Endodermal cell (in vitro differentiated cells): ENCODE results near the gene DBP. TPM values are rescaled to one million over a fixed set of nuclear protein-coding genes. Genes with fewer than 3 reads are reported as not detected.
A peak's percentile ranks its signal among the peaks of the same experiment; 100 is the strongest.

Experiments
- DNase-seq: peaks from one replicate; pipeline ENCODE4 v3.0.0-alpha.2; 2017
- H3K27ac ChIP-seq: 2 replicates; pipeline ENCODE4 v1.5.1; 2013; ENCODE audit warnings: mild to moderate bottlenecking, low read depth, low read length, moderate library complexity
- H3K27me3 ChIP-seq: 2 replicates; pipeline ENCODE4 v1.6.1; 2013; ENCODE audit warnings: mild to moderate bottlenecking, low read length, moderate library complexity; ENCODE audit not compliant: insufficient read depth, control insufficient read depth, poor library complexity, severe bottlenecking
- H3K36me3 ChIP-seq: 2 replicates; pipeline ENCODE4 v1.7.0; 2013; ENCODE audit warnings: mild to moderate bottlenecking, low read length, moderate library complexity; ENCODE audit not compliant: control insufficient read depth, insufficient read depth
- H3K4me1 ChIP-seq: one replicate; pipeline ENCODE4 v1.7.0; 2013; ENCODE audit warnings: low read length; ENCODE audit not compliant: control insufficient read depth, insufficient read depth
- H3K4me3 ChIP-seq: 2 replicates; pipeline ENCODE4 v1.5.1; 2013; ENCODE audit warnings: mild to moderate bottlenecking, low read length, moderate library complexity
- H3K9ac ChIP-seq: 2 replicates; pipeline ENCODE4 v1.6.1; 2013; ENCODE audit warnings: mild to moderate bottlenecking, low read length, moderate library complexity; ENCODE audit not compliant: poor library complexity, severe bottlenecking; ENCODE audit errors: extremely low read depth
- H3K9me3 ChIP-seq: 2 replicates; pipeline ENCODE4 v1.6.1; 2013; ENCODE audit warnings: mild to moderate bottlenecking, low read length, moderate library complexity; ENCODE audit not compliant: control insufficient read depth
- H3K27ac Mint-ChIP-seq: 2 replicates; pipeline ENCODE4 v1.8.0; 2020; ENCODE audit warnings: mixed read lengths
- H3K27me3 Mint-ChIP-seq: 2 replicates; pipeline ENCODE4 v1.8.0; 2021; ENCODE audit warnings: mild to moderate bottlenecking, mixed read lengths; ENCODE audit not compliant: insufficient read depth
- H3K36me3 Mint-ChIP-seq: 2 replicates; pipeline ENCODE4 v1.8.0; 2020; ENCODE audit warnings: low read depth, mixed read lengths
- H3K4me1 Mint-ChIP-seq: 2 replicates; pipeline ENCODE4 v1.8.0; 2020; ENCODE audit warnings: mixed read lengths
- H3K4me3 Mint-ChIP-seq: 2 replicates; pipeline ENCODE4 v1.8.0; 2020; ENCODE audit warnings: mild to moderate bottlenecking, moderate library complexity, mixed read lengths
- H3K9me3 Mint-ChIP-seq: 2 replicates; pipeline ENCODE4 v1.8.0; 2020; ENCODE audit warnings: mild to moderate bottlenecking, mixed read lengths
- CTCF ChIP-seq: fragments of 200-600 bp; sonication (generic); conservative IDR thresholded peaks from 2 replicates; pipeline ENCODE4 v1.5.0; 2021; ENCODE audit warnings: antibody characterized with exemption, mild to moderate bottlenecking
- WGBS, 2 experiments: methylation state at CpG; one replicate each; pipeline versions ENCODE4 v1.1.5 to v1.1.7; 2013; ENCODE audit warnings: missing lambda C conversion rate in 2 of 2, mixed read lengths in 1 of 2; ENCODE audit not compliant: insufficient coverage in 1 of 2, insufficient read length in 1 of 2; 5-methylcytosine and 5-hydroxymethylcytosine counted together
- total RNA-seq, 2 donors: library from RNA; stranded (reverse); fragmentation: NEBNext Ultra II Directional in 1 of 2; extraction: Animal tissue kit (Norgen Biotek cat#: 25700) in 1 of 2; gene quantifications; 2 replicates in 1 of 2; 3 replicates in 1 of 2; pipeline ENCODE4 v1.2.1, GENCODE V29; 2021

DBP gene
- total RNA-seq, 2 donors from 2014 or later = 5.3 to 13.1 TPM

GRCh38 chr19:48676487-48676886 lies 39.3 kb upstream of the DBP start:
- H3K36me3 ChIP-seq = no peaks in the 10 kb centered on the region
- Mint-ChIP-seq H3K9me3 (no peaks in the 10 kb centered on the region), H3K36me3 (no peaks in the 10 kb centered on the region), H3K27me3 (peaks cover 17% of the 10 kb centered on the region), H3K4me3 (no peak overlapping the region), H3K4me1 (peaks cover 10% of the 10 kb centered on the region), H3K27ac (no peak overlapping the region)
- H3K9ac ChIP-seq = no peak overlapping the region
- no peak for TF ChIP-seq CTCF
- no peaks in the 10 kb centered on the region for H3K4me1 ChIP-seq
- no peaks in the 10 kb centered on the region for H3K9me3 ChIP-seq
- WGBS, 2 experiments = 93 to 95% methylated on average over 16 to 17 of the region's 17 CpGs
- no peak overlapping the region for H3K27ac ChIP-seq
- H3K4me3 ChIP-seq = no peak overlapping the region
- no peaks in the 10 kb centered on the region for H3K27me3 ChIP-seq
- no peak for DNase-seq

- H3K36me3 Mint-ChIP-seq = no peaks in the 10 kb centered on the region
- H3K27ac Mint-ChIP-seq = no peak overlapping the region
- Histone ChIP-seq H3K9ac (no peak overlapping the region), H3K4me1 (no peaks in the 10 kb centered on the region), H3K27me3 (no peaks in the 10 kb centered on the region), H3K4me3 (no peak overlapping the region), H3K27ac (no peak overlapping the region), H3K36me3 (no peaks in the 10 kb centered on the region), H3K9me3 (no peaks in the 10 kb centered on the region)
- H3K9me3 Mint-ChIP-seq = no peaks in the 10 kb centered on the region
- H3K27me3 Mint-ChIP-seq = peaks cover 17% of the 10 kb centered on the region
- H3K4me3 Mint-ChIP-seq = no peak overlapping the region
- H3K4me1 Mint-ChIP-seq = peaks cover 10% of the 10 kb centered on the region
- TF ChIP-seq CTCF = peak; percentile 92
- peak; percentile 96 for DNase-seq
- 43 to 46% methylated on average over 19 to 28 of the region's 28 CpGs for WGBS, 2 experiments
Measured at GRCh38 chr19:48674921-48675824, 38.0 kb upstream of the DBP start.

- Mint-ChIP-seq H3K9me3 (no peaks in the 10 kb centered on the region), H3K27ac (no peak overlapping the region), H3K27me3 (peaks cover 17% of the 10 kb centered on the region), H3K4me3 (no peak overlapping the region), H3K4me1 (peaks cover 10% of the 10 kb centered on the region), H3K36me3 (no peaks in the 10 kb centered on the region)
- H3K4me1 ChIP-seq = no peaks in the 10 kb centered on the region
- 64 to 84% methylated on average over 9 to 19 of the region's 19 CpGs for WGBS, 2 experiments
- H3K27ac ChIP-seq = no peak overlapping the region
- no peaks in the 10 kb centered on the region for H3K27me3 ChIP-seq
- H3K9me3 ChIP-seq = no peaks in the 10 kb centered on the region
- no peaks in the 10 kb centered on the region for H3K36me3 ChIP-seq
- DNase-seq = peak; percentile 75
- TF ChIP-seq CTCF = no peak
- no peak overlapping the region for H3K9ac ChIP-seq
- H3K4me3 ChIP-seq = no peak overlapping the region
Measured at GRCh38 chr19:48674216-48674809, 37.1 kb upstream of the DBP start.
